Lung (tissue), 12 donors: ENCODE measurements around the gene CFB. TPM values are rescaled to one million over a fixed set of nuclear protein-coding genes. Genes with fewer than 3 reads are reported as not detected.

Experiments used
- ATAC-seq: fragments of 200-7000 bp; cut with Tn5 transposase; one replicate; pipeline ENCODE4 v1.9.1; 2020; ENCODE audit warnings: moderate number of reproducible peaks; ENCODE audit not compliant: insufficient read depth, low FRiP score
- DNase-seq, 3 donors: peaks; one replicate each; pipeline ENCODE4 v3.0.0-alpha.2; 2013 to 2017
- H3K27ac ChIP-seq, 2 donors: one replicate each; pipeline ENCODE4 v1.5.1; 2013; ENCODE audit warnings: mild to moderate bottlenecking in 2 of 2, moderate library complexity in 2 of 2, control low read depth in 1 of 2, inconsistent platforms in 1 of 2, low read depth in 1 of 2, low read length in 1 of 2
- H3K27me3 ChIP-seq, 3 donors: one replicate each; pipeline ENCODE4 v1.5.1; 2013; ENCODE audit warnings: low read length in 2 of 3; ENCODE audit not compliant: control insufficient read depth in 3 of 3, insufficient read depth in 3 of 3
- H3K36me3 ChIP-seq, 4 donors: one replicate each; pipeline ENCODE4 v1.5.1; 2013; ENCODE audit warnings: low read length in 4 of 4, mild to moderate bottlenecking in 1 of 4, moderate library complexity in 1 of 4; ENCODE audit not compliant: control insufficient read depth in 4 of 4, insufficient read depth in 4 of 4
- H3K4me1 ChIP-seq, 5 donors: one replicate each; pipeline ENCODE4 v1.5.1; 2013; ENCODE audit warnings: low read length in 5 of 5, mild to moderate bottlenecking in 2 of 5, moderate library complexity in 1 of 5; ENCODE audit not compliant: control insufficient read depth in 5 of 5, insufficient read depth in 5 of 5
- H3K4me3 ChIP-seq: one replicate; pipeline ENCODE4 v1.5.1; 2013; ENCODE audit warnings: mild to moderate bottlenecking, control low read depth, moderate library complexity
- H3K9ac ChIP-seq, 2 donors: one replicate each; pipeline ENCODE4 v1.5.1; 2013; ENCODE audit warnings: low read length in 2 of 2, control low read depth in 1 of 2; ENCODE audit not compliant: insufficient read depth in 1 of 2
- H3K9me3 ChIP-seq, 4 donors: one replicate each; pipeline ENCODE4 v1.5.1; 2013; ENCODE audit warnings: low read length in 3 of 4, mild to moderate bottlenecking in 1 of 4, moderate library complexity in 1 of 4; ENCODE audit not compliant: control insufficient read depth in 4 of 4, insufficient read depth in 3 of 4
- CTCF ChIP-seq: IDR thresholded peaks from 2 replicates; pipeline ENCODE4 v1.5.1; 2012; ENCODE audit warnings: mild to moderate bottlenecking; ENCODE audit errors: control extremely low read depth, extremely low read depth
- WGBS, 2 donors: extraction: QIAGEN DNeasy Blood & Tissue Kit; methylation state at CpG; one replicate each; pipeline ENCODE4 v1.1.7; 2013; 5-methylcytosine and 5-hydroxymethylcytosine counted together
- polyA plus RNA-seq, 2 donors: library from polyadenylated mRNA; stranded (reverse); fragments of 200-250 nt; gene quantifications; one replicate each; pipeline ENCODE4 v1.2.1, GENCODE V29; 2013
- total RNA-seq, 2 donors: library from RNA; depleted of rRNA in 1 of 2; stranded (reverse); fragments of >200 nt in 1 of 2; gene quantifications; one replicate each; pipeline ENCODE4 v1.2.1, GENCODE V29; 2014 to 2021
- donor health status: control.
- donor health status: control.
- donor health status: Bipolar disorder and iron deficiency.
- donor health status: healthy.
- donor health status: DM: yes; HTN: yes; CAD: no.

The CFB gene
- total and polyA plus RNA-seq, 4 donors, result 173 to 297 (median 234) TPM

DNA sequence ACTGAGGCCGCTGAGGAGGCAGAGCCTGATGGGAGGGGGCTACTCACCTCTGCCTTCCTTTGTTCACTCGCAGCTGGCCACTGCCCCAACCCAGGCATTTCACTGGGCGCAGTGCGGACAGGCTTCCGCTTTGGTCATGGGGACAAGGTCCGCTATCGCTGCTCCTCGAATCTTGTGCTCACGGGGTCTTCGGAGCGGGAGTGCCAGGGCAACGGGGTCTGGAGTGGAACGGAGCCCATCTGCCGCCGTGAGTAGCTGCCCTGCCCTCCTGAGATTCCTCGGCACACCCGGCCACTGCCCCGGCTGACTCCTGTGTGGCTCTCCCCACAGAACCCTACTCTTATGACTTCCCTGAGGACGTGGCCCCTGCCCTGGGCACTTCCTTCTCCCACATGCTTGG is 12.4 kb upstream of the CFB start:
- ATAC-seq (no peak), DNase-seq (no peak)
- Histone ChIP-seq H3K4me1 (no peaks in the 10 kb centered on the region), H3K4me3 (no peak overlapping the region), H3K36me3 (no peaks in the 10 kb centered on the region), H3K9me3 (no peaks in the 10 kb centered on the region), H3K9ac (no peak overlapping the region), H3K27me3 (no peaks in the 10 kb centered on the region), H3K27ac (no peak overlapping the region)
- no peak for TF ChIP-seq CTCF
- 90 to 93% methylated on average over 18 to 19 of the region's 19 CpGs for WGBS, 2 donors

DNA sequence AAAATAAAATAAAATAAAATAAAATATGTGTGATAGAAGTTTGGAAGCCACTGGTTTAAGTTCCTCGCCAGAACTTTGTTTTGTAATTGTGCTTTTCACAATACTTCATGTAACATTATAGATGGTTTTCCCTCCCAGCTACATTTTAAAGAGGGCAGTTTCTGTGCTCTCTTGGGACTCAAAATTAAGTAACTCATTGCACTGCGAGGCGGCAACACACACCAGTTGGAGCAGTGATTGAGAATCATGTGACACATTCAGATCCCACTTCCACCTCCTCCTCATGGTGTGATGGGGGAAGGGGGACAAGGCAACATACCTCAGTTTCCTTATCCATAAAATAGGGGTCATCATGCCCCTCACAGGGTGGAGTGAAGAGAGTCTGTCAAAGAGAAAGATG is 10.9 kb upstream of the CFB start:
- DNase-seq, result no peak
- no peak for TF ChIP-seq CTCF
- no peaks in the 10 kb centered on the region for H3K4me1 ChIP-seq

GRCh38 chr6:31935823-31936222 is 10.1 kb upstream of the CFB start:
- H3K36me3 ChIP-seq, result no peaks in the 10 kb centered on the region
- TF ChIP-seq CTCF, result no peak
- no peak for DNase-seq
- no peak for ATAC-seq
- no peak overlapping the region for H3K4me3 ChIP-seq
- H3K9me3 ChIP-seq, result no peaks in the 10 kb centered on the region
- no peak overlapping the region for H3K9ac ChIP-seq
- H3K27ac ChIP-seq, result no peak overlapping the region
- no peaks in the 10 kb centered on the region for H3K4me1 ChIP-seq
- no peaks in the 10 kb centered on the region for H3K27me3 ChIP-seq
- 86 to 90% methylated on average over 9 of the region's 9 CpGs for WGBS, 2 donors

More for the DNA sequence above, 10.9 kb upstream of the CFB start:
- Histone ChIP-seq H3K36me3 (no peaks in the 10 kb centered on the region), H3K27me3 (no peaks in the 10 kb centered on the region), H3K27ac (no peak overlapping the region), H3K9me3 (no peaks in the 10 kb centered on the region), H3K4me3 (no peak overlapping the region), H3K9ac (no peak overlapping the region)
- ATAC-seq, result no peak
- WGBS, 2 donors, result 53 to 72% methylated on average over 3 of the region's 3 CpGs

- Histone ChIP-seq H3K9me3 (no peaks in the 10 kb centered on the region), H3K9ac (no peak overlapping the region), H3K4me3 (no peak overlapping the region), H3K27me3 (no peaks in the 10 kb centered on the region), H3K4me1 (peaks cover 0 to 2% (median 0%) of the 10 kb centered on the region in 5 donors), H3K27ac (no peak overlapping the region), H3K36me3 (peaks cover 0 to 2% (median 0%) of the 10 kb centered on the region in 4 donors)
- 17 to 18% methylated on average over 6 of the region's 6 CpGs for WGBS, 2 donors
- ATAC-seq (no peak), DNase-seq (no peak)
- no peak for TF ChIP-seq CTCF
Measured at GRCh38 chr6:31940256-31940664, 5.6 kb upstream of the CFB start.
